Thoracic aorta (tissue), 2 donors: ENCODE data around the gene TIMM22. TPM values are rescaled to one million over a fixed set of nuclear protein-coding genes. Genes with fewer than 3 reads are reported as not detected.
"Not testable (repeated sequence)": the region's sequence is repeated elsewhere in the genome, so short reads cannot be mapped to it uniquely, and the experiment has no call there.

Experiments
- ATAC-seq: fragments of 150-250 bp; one replicate; pipeline ENCODE4 v1.8.0; 2017; ENCODE audit warnings: low read depth; ENCODE audit not compliant: insufficient number of reproducible peaks, low FRiP score
- DNase-seq: peaks from one replicate; pipeline ENCODE4 v3.0.0-alpha.2; 2020; ENCODE audit warnings: low spot score
- H3K27ac ChIP-seq, 2 donors: fragments of 200-600 bp; sonication (generic); 1 replicate in 1 of 2; 2 replicates in 1 of 2; pipeline ENCODE4 v1.5.1; 2016; ENCODE audit warnings: mild to moderate bottlenecking in 2 of 2, moderate library complexity in 2 of 2
- H3K27me3 ChIP-seq: fragments of 200-600 bp; sonication (generic); replicated peaks from 2 replicates; pipeline ENCODE4 v1.6.0; 2016; ENCODE audit warnings: mild to moderate bottlenecking; ENCODE audit not compliant: insufficient read depth
- H3K36me3 ChIP-seq: fragments of 200-600 bp; sonication (generic); one replicate; pipeline ENCODE4 v1.5.1; 2016
- H3K4me1 ChIP-seq, 2 donors: fragments of 200-600 bp; sonication (generic); 1 replicate in 1 of 2; 2 replicates in 1 of 2; pipeline versions ENCODE4 v1.5.1 to v1.6.0; 2016; ENCODE audit warnings: low read depth in 2 of 2, mild to moderate bottlenecking in 1 of 2; ENCODE audit not compliant: control insufficient read depth in 1 of 2
- H3K4me3 ChIP-seq: fragments of 200-600 bp; sonication (generic); 2 replicates; pipeline ENCODE4 v1.5.1; 2016; ENCODE audit warnings: mild to moderate bottlenecking
- H3K9me3 ChIP-seq: fragments of 200-600 bp; sonication (generic); 2 replicates; pipeline ENCODE4 v1.5.1; 2016
- CTCF ChIP-seq: fragments of 200-600 bp; sonication (generic); IDR thresholded peaks from one replicate; pipeline ENCODE4 v1.5.1; 2019; ENCODE audit warnings: antibody characterized with exemption
- total RNA-seq, 2 donors: library from RNA; depleted of rRNA; stranded (reverse); fragments of >200 nt; gene quantifications; one replicate each; pipeline versions ENCODE4 v1.1.0 to v1.2.3, GENCODE V29; 2016

The TIMM22 gene
- total RNA-seq, 2 donors from 2014 or later = 12.6 to 13.0 TPM

GRCh38 chr17:968812-969730, 27.9 kb upstream of the TIMM22 start:
- H3K36me3 ChIP-seq = no peaks in the 10 kb centered on the region
- peaks cover 0 to 8% of the 10 kb centered on the region in 2 donors for H3K4me1 ChIP-seq
- peak overlapping the region; percentile 45 for H3K4me3 ChIP-seq
- no peaks in the 10 kb centered on the region for H3K27me3 ChIP-seq
- ATAC-seq = no peak
- no peak for DNase-seq
- H3K9me3 ChIP-seq = no peaks in the 10 kb centered on the region
- H3K27ac ChIP-seq = no peak overlapping the region
- TF ChIP-seq CTCF = no peak

- Histone ChIP-seq H3K36me3 (no peaks in the 10 kb centered on the region), H3K9me3 (no peaks in the 10 kb centered on the region), H3K4me3 (peak overlapping the region; percentile 45), H3K27me3 (no peaks in the 10 kb centered on the region), H3K27ac (no peak overlapping the region), H3K4me1 (peaks cover 0 to 10% of the 10 kb centered on the region in 2 donors)
- no peak for TF ChIP-seq CTCF
- DNase-seq (no peak), ATAC-seq (no peak)
Observed at GRCh38 chr17:969811-970355, 27.0 kb upstream of the TIMM22 start.

- H3K4me3 ChIP-seq = peak overlapping the region; percentile 45
- no peak for DNase-seq
- no peaks in the 10 kb centered on the region for H3K9me3 ChIP-seq
- H3K36me3 ChIP-seq = no peaks in the 10 kb centered on the region
- no peak for TF ChIP-seq CTCF
- H3K27ac ChIP-seq = no peak overlapping the region
- peaks cover 0 to 15% of the 10 kb centered on the region in 2 donors for H3K4me1 ChIP-seq
- no peaks in the 10 kb centered on the region for H3K27me3 ChIP-seq
- ATAC-seq = no peak
Observed at GRCh38 chr17:970364-970763, 26.6 kb upstream of the TIMM22 start.

- H3K36me3 ChIP-seq, ATAC-seq, H3K9me3 ChIP-seq, H3K4me3 ChIP-seq, H3K27ac ChIP-seq, H3K27me3 ChIP-seq, DNase-seq: not testable (repeated sequence)
- peaks cover 0 to 29% of the 10 kb centered on the region in 2 donors for H3K4me1 ChIP-seq
Observed at GRCh38 chr17:971861-972260, 25.1 kb upstream of the TIMM22 start.

- Histone ChIP-seq H3K4me3 (no peak overlapping the region), H3K4me1 (peaks cover 0 to 38% of the 10 kb centered on the region in 2 donors), H3K27me3 (no peaks in the 10 kb centered on the region), H3K9me3 (no peaks in the 10 kb centered on the region), H3K36me3 (no peaks in the 10 kb centered on the region), H3K27ac (no peak overlapping the region)
- ATAC-seq = no peak
- TF ChIP-seq CTCF = no peak
- DNase-seq = no peak
Observed at GRCh38 chr17:973053-973452, 23.9 kb upstream of the TIMM22 start.

- H3K27ac ChIP-seq, H3K9me3 ChIP-seq, DNase-seq, ATAC-seq, H3K36me3 ChIP-seq, H3K27me3 ChIP-seq, H3K4me3 ChIP-seq: not testable (repeated sequence)
- H3K4me1 ChIP-seq = peaks cover 0 to 38% of the 10 kb centered on the region in 2 donors
Observed at GRCh38 chr17:974778-975177, 22.2 kb upstream of the TIMM22 start.
